WTC11 (cell line): Measurements from ENCODE around the gene RASA2. TPM values are rescaled to one million over a fixed set of nuclear protein-coding genes. Genes with fewer than 3 reads are reported as not detected.

Experiments used
- ATAC-seq: fragments of 200-7000 bp; cut with Tn5 transposase; 2 replicates; pipeline ENCODE4 v1.10.0; 2021; ENCODE audit warnings: mild to moderate bottlenecking, moderate library complexity
- CTCF ChIA-PET: fragments of 300-600 bp; sonication (Branson Sonifier 250); formaldehyde crosslinking; loops from one replicate; lab custom pipeline; 2021; ENCODE audit warnings: antibody characterized with exemption; lab: Charles Lee
- POLR2A ChIA-PET: fragments of 350-600 bp; sonication (Branson Sonifier 250); formaldehyde crosslinking; loops from one replicate; lab custom pipeline; 2021; ENCODE audit warnings: antibody characterized with exemption; lab: Charles Lee
- DNase-seq: peaks from one replicate; pipeline ENCODE4 v3.0.0; 2021; ENCODE audit warnings: low spot score
- H3K27ac Mint-ChIP-seq: 2 replicates; pipeline ENCODE4 v1.8.0; 2021; ENCODE audit warnings: mixed read lengths
- H3K27me3 Mint-ChIP-seq: 2 replicates; pipeline ENCODE4 v1.8.0; 2021; ENCODE audit warnings: low read depth, mild to moderate bottlenecking, moderate library complexity, mixed read lengths
- H3K36me3 Mint-ChIP-seq: 2 replicates; pipeline ENCODE4 v1.8.0; 2021; ENCODE audit warnings: mixed read lengths
- H3K4me1 Mint-ChIP-seq: 2 replicates; pipeline ENCODE4 v1.8.0; 2022; ENCODE audit warnings: mixed read lengths
- H3K4me3 Mint-ChIP-seq: 2 replicates; pipeline ENCODE4 v1.8.0; 2021; ENCODE audit warnings: mild to moderate bottlenecking, moderate library complexity, mixed read lengths
- H3K9me3 Mint-ChIP-seq: 2 replicates; pipeline ENCODE4 v1.8.0; 2021; ENCODE audit warnings: mixed read lengths
- CREM ChIP-seq: sonication (generic); formaldehyde crosslinking; IDR thresholded peaks from 2 replicates; pipeline ENCODE4 v1.8.1; 2022; ENCODE audit warnings: mild to moderate bottlenecking, missing genetic modification reagents, moderate library complexity
- ESRRA ChIP-seq: sonication (generic); formaldehyde crosslinking; IDR thresholded peaks from 2 replicates; pipeline ENCODE4 v1.8.1; 2022; ENCODE audit warnings: mild to moderate bottlenecking, missing genetic modification reagents, borderline replicate concordance
- FOXJ3 ChIP-seq: sonication (generic); formaldehyde crosslinking; IDR thresholded peaks from 2 replicates; pipeline ENCODE4 v1.9.0; 2021; ENCODE audit warnings: missing genetic modification reagents, mild to moderate bottlenecking, borderline replicate concordance
- NFYB ChIP-seq: sonication (generic); formaldehyde crosslinking; conservative IDR thresholded peaks from 2 replicates; pipeline ENCODE4 v1.8.0; 2022; ENCODE audit warnings: low read depth, missing genetic modification reagents
- ZNF263 ChIP-seq: sonication (generic); formaldehyde crosslinking; IDR thresholded peaks from 2 replicates; pipeline ENCODE4 v1.8.1; 2022; ENCODE audit warnings: low read depth, mild to moderate bottlenecking, moderate library complexity, missing genetic modification reagents
- ZNF317 ChIP-seq: sonication (generic); formaldehyde crosslinking; IDR thresholded peaks from 2 replicates; pipeline ENCODE4 v1.8.1; 2023; ENCODE audit warnings: low read depth, mild to moderate bottlenecking, moderate library complexity, missing genetic modification reagents, borderline replicate concordance
- ZNF423 ChIP-seq: fragments of 250-450 bp; sonication (Bioruptor Pico); IDR thresholded peaks from 2 replicates; pipeline ENCODE4 v2.1.2; 2022; ENCODE audit warnings: mild to moderate bottlenecking, moderate library complexity
- total RNA-seq: library from RNA; stranded (reverse); gene quantifications from 3 replicates; pipeline ENCODE4 v1.2.3, GENCODE V29; 2021
- TF ChIP-seq, protein P1 (sequence below): sonication (generic); formaldehyde crosslinking; IDR thresholded peaks from 2 replicates; pipeline ENCODE4 v1.8.1; 2023; ENCODE audit warnings: mild to moderate bottlenecking, missing genetic modification reagents, borderline replicate concordance
- TF ChIP-seq, protein P2 (sequence below): sonication (generic); formaldehyde crosslinking; IDR thresholded peaks from 2 replicates; pipeline ENCODE4 v1.8.0; 2022; ENCODE audit warnings: mild to moderate bottlenecking, missing genetic modification reagents
- TF ChIP-seq, protein P3 (sequence below): sonication (generic); formaldehyde crosslinking; IDR thresholded peaks from 2 replicates; pipeline ENCODE4 v1.8.0; 2023; ENCODE audit warnings: mild to moderate bottlenecking, missing genetic modification reagents
- TF ChIP-seq, protein P4 (sequence below): sonication (generic); formaldehyde crosslinking; IDR thresholded peaks from 2 replicates; pipeline ENCODE4 v1.8.1; 2023; ENCODE audit warnings: mild to moderate bottlenecking, missing genetic modification reagents, moderate library complexity
- TF ChIP-seq, protein P5 (sequence below): fragments of 250-450 bp; sonication (Bioruptor Pico); IDR thresholded peaks from 2 replicates; pipeline ENCODE4 v1.9.0; 2021; ENCODE audit warnings: mild to moderate bottlenecking, borderline replicate concordance
- TF ChIP-seq, protein P6 (sequence below): sonication (generic); formaldehyde crosslinking; IDR thresholded peaks from 2 replicates; pipeline ENCODE4 v1.8.0; 2022; ENCODE audit warnings: mild to moderate bottlenecking, missing genetic modification reagents
- TF ChIP-seq, protein P7 (sequence below): sonication (generic); formaldehyde crosslinking; IDR thresholded peaks from 2 replicates; pipeline ENCODE4 v1.8.1; 2023; ENCODE audit warnings: mild to moderate bottlenecking, missing genetic modification reagents

The RASA2 gene
- total RNA-seq, 1 experiment from 2014 or later: 13.9 TPM

DNA sequence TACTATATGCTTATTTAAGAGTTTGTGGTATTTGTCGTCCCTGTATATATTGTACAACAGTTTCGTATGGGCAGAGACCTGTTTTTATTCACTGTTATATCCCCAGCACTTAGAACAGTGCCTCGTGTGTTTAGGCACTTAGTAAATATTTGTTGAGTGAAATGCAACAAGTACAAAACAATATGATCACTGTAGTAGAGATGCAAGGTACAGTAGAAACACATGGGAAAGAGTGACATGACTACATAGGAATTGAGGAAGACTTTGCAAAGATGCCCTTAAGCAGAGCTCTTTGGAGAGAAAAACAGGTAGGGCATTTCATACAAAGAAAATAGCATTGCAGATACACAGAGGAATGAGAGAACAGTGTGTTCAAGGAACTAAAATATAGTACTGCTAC is 18.3 kb downstream of the RASA2 start:
- ChIA-PET CTCF (no interaction called here), POLR2A (no interaction called here)
- peaks cover 14% of the 10 kb centered on the region for H3K4me1 Mint-ChIP-seq
- no peak overlapping the region for H3K4me3 Mint-ChIP-seq
- DNase-seq (no peak), ATAC-seq (no peak)
- H3K9me3 Mint-ChIP-seq: no peaks in the 10 kb centered on the region
- H3K27ac Mint-ChIP-seq: no peak overlapping the region
- TF ChIP-seq, protein P1, sequence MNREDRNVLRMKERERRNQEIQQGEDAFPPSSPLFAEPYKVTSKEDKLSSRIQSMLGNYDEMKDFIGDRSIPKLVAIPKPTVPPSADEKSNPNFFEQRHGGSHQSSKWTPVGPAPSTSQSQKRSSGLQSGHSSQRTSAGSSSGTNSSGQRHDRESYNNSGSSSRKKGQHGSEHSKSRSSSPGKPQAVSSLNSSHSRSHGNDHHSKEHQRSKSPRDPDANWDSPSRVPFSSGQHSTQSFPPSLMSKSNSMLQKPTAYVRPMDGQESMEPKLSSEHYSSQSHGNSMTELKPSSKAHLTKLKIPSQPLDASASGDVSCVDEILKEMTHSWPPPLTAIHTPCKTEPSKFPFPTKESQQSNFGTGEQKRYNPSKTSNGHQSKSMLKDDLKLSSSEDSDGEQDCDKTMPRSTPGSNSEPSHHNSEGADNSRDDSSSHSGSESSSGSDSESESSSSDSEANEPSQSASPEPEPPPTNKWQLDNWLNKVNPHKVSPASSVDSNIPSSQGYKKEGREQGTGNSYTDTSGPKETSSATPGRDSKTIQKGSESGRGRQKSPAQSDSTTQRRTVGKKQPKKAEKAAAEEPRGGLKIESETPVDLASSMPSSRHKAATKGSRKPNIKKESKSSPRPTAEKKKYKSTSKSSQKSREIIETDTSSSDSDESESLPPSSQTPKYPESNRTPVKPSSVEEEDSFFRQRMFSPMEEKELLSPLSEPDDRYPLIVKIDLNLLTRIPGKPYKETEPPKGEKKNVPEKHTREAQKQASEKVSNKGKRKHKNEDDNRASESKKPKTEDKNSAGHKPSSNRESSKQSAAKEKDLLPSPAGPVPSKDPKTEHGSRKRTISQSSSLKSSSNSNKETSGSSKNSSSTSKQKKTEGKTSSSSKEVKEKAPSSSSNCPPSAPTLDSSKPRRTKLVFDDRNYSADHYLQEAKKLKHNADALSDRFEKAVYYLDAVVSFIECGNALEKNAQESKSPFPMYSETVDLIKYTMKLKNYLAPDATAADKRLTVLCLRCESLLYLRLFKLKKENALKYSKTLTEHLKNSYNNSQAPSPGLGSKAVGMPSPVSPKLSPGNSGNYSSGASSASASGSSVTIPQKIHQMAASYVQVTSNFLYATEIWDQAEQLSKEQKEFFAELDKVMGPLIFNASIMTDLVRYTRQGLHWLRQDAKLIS: no peak
- TF ChIP-seq ZNF423 (CRISPR knock-in tag) (no peak), NFYB (CRISPR knock-in tag) (no peak), ZNF263 (CRISPR knock-in tag) (no peak), FOXJ3 (CRISPR knock-in tag) (no peak), ZNF317 (no peak), CREM (CRISPR knock-in tag) (no peak), ESRRA (CRISPR knock-in tag) (no peak)
- TF ChIP-seq, protein P2, sequence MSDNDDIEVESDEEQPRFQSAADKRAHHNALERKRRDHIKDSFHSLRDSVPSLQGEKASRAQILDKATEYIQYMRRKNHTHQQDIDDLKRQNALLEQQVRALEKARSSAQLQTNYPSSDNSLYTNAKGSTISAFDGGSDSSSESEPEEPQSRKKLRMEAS (CRISPR knock-in tag): no peak
- TF ChIP-seq, protein P3, sequence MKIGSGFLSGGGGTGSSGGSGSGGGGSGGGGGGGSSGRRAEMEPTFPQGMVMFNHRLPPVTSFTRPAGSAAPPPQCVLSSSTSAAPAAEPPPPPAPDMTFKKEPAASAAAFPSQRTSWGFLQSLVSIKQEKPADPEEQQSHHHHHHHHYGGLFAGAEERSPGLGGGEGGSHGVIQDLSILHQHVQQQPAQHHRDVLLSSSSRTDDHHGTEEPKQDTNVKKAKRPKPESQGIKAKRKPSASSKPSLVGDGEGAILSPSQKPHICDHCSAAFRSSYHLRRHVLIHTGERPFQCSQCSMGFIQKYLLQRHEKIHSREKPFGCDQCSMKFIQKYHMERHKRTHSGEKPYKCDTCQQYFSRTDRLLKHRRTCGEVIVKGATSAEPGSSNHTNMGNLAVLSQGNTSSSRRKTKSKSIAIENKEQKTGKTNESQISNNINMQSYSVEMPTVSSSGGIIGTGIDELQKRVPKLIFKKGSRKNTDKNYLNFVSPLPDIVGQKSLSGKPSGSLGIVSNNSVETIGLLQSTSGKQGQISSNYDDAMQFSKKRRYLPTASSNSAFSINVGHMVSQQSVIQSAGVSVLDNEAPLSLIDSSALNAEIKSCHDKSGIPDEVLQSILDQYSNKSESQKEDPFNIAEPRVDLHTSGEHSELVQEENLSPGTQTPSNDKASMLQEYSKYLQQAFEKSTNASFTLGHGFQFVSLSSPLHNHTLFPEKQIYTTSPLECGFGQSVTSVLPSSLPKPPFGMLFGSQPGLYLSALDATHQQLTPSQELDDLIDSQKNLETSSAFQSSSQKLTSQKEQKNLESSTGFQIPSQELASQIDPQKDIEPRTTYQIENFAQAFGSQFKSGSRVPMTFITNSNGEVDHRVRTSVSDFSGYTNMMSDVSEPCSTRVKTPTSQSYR: no peak
- TF ChIP-seq, protein P4, sequence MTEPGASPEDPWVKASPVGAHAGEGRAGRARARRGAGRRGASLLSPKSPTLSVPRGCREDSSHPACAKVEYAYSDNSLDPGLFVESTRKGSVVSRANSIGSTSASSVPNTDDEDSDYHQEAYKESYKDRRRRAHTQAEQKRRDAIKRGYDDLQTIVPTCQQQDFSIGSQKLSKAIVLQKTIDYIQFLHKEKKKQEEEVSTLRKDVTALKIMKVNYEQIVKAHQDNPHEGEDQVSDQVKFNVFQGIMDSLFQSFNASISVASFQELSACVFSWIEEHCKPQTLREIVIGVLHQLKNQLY (CRISPR knock-in tag): no peak
- TF ChIP-seq, protein P5, sequence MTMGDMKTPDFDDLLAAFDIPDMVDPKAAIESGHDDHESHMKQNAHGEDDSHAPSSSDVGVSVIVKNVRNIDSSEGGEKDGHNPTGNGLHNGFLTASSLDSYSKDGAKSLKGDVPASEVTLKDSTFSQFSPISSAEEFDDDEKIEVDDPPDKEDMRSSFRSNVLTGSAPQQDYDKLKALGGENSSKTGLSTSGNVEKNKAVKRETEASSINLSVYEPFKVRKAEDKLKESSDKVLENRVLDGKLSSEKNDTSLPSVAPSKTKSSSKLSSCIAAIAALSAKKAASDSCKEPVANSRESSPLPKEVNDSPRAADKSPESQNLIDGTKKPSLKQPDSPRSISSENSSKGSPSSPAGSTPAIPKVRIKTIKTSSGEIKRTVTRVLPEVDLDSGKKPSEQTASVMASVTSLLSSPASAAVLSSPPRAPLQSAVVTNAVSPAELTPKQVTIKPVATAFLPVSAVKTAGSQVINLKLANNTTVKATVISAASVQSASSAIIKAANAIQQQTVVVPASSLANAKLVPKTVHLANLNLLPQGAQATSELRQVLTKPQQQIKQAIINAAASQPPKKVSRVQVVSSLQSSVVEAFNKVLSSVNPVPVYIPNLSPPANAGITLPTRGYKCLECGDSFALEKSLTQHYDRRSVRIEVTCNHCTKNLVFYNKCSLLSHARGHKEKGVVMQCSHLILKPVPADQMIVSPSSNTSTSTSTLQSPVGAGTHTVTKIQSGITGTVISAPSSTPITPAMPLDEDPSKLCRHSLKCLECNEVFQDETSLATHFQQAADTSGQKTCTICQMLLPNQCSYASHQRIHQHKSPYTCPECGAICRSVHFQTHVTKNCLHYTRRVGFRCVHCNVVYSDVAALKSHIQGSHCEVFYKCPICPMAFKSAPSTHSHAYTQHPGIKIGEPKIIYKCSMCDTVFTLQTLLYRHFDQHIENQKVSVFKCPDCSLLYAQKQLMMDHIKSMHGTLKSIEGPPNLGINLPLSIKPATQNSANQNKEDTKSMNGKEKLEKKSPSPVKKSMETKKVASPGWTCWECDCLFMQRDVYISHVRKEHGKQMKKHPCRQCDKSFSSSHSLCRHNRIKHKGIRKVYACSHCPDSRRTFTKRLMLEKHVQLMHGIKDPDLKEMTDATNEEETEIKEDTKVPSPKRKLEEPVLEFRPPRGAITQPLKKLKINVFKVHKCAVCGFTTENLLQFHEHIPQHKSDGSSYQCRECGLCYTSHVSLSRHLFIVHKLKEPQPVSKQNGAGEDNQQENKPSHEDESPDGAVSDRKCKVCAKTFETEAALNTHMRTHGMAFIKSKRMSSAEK (CRISPR knock-in tag): no peak
- TF ChIP-seq, protein P6, sequence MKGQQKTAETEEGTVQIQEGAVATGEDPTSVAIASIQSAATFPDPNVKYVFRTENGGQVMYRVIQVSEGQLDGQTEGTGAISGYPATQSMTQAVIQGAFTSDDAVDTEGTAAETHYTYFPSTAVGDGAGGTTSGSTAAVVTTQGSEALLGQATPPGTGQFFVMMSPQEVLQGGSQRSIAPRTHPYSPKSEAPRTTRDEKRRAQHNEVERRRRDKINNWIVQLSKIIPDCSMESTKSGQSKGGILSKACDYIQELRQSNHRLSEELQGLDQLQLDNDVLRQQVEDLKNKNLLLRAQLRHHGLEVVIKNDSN: no peak
- TF ChIP-seq, protein P7, sequence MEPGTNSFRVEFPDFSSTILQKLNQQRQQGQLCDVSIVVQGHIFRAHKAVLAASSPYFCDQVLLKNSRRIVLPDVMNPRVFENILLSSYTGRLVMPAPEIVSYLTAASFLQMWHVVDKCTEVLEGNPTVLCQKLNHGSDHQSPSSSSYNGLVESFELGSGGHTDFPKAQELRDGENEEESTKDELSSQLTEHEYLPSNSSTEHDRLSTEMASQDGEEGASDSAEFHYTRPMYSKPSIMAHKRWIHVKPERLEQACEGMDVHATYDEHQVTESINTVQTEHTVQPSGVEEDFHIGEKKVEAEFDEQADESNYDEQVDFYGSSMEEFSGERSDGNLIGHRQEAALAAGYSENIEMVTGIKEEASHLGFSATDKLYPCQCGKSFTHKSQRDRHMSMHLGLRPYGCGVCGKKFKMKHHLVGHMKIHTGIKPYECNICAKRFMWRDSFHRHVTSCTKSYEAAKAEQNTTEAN: no peak
- no peaks in the 10 kb centered on the region for H3K27me3 Mint-ChIP-seq
- no peaks in the 10 kb centered on the region for H3K36me3 Mint-ChIP-seq
